Duodenal mucosa (tissue), 2 donors: ENCODE measurements around the gene ZFC3H1.

Source experiments
- H3K27ac ChIP-seq: one replicate; pipeline ENCODE4 v1.7.0; 2013; ENCODE audit warnings: low read depth, low read length
- H3K27me3 ChIP-seq, 2 donors: one replicate each; pipeline ENCODE4 v1.7.0; 2013; ENCODE audit warnings: low read length in 2 of 2, control low read depth in 1 of 2; ENCODE audit not compliant: insufficient read depth in 2 of 2, control insufficient read depth in 1 of 2
- H3K36me3 ChIP-seq, 2 donors: one replicate each; pipeline ENCODE4 v1.7.0; 2013; ENCODE audit warnings: low read length in 2 of 2, control low read depth in 1 of 2; ENCODE audit not compliant: insufficient read depth in 2 of 2, control insufficient read depth in 1 of 2
- H3K4me1 ChIP-seq, 2 donors: one replicate each; pipeline ENCODE4 v1.7.0; 2013; ENCODE audit warnings: low read length in 2 of 2, control low read depth in 1 of 2; ENCODE audit not compliant: insufficient read depth in 2 of 2, control insufficient read depth in 1 of 2
- H3K4me3 ChIP-seq, 2 donors: one replicate each; pipeline ENCODE4 v1.7.0; 2013; ENCODE audit warnings: low read length in 2 of 2, low read depth in 1 of 2
- H3K9ac ChIP-seq, 2 donors: one replicate each; pipeline ENCODE4 v1.7.0; 2013; ENCODE audit warnings: low read length in 2 of 2, low read depth in 1 of 2
- H3K9me3 ChIP-seq, 2 donors: one replicate each; pipeline ENCODE4 v1.7.0; 2013; ENCODE audit warnings: low read length in 2 of 2, control low read depth in 1 of 2; ENCODE audit not compliant: control insufficient read depth in 1 of 2

ZFC3H1 gene

GRCh38 chr12:71655495-71655894 is 8.2 kb downstream of the ZFC3H1 start:
- peaks cover 32 to 50% of the 10 kb centered on the region in 2 donors for H3K36me3 ChIP-seq
- peaks cover 0 to 5% of the 10 kb centered on the region in 2 donors for H3K9me3 ChIP-seq
- no peak overlapping the region for H3K9ac ChIP-seq
- no peak overlapping the region for H3K4me3 ChIP-seq
- H3K27ac ChIP-seq: no peak overlapping the region
- H3K4me1 ChIP-seq: peaks cover 6 to 7% of the 10 kb centered on the region in 2 donors
- H3K27me3 ChIP-seq: no peaks in the 10 kb centered on the region

DNA sequence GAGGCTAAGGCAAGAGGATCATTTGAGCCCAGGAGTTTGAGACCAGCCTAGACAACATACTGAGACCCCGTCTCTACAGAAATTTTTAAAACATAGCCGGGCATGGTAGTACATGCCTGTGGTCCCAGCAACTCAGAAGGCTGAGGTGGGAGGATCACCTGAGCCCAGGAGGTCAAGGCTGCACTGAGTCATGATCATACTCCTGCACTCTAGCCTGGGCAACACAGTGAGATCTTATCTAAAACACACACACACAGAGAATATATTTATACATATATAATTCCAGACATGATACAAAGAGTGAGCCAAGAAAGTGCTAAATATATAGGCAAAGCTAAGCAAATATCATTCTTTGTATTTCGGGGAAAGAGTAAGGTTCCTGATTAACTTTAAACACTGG is 9.4 kb downstream of the ZFC3H1 start:
- H3K27me3 ChIP-seq: no peaks in the 10 kb centered on the region
- peaks cover 0 to 5% of the 10 kb centered on the region in 2 donors for H3K9me3 ChIP-seq
- peaks cover 30 to 48% of the 10 kb centered on the region in 2 donors for H3K36me3 ChIP-seq
- H3K4me3 ChIP-seq: no peak overlapping the region
- H3K9ac ChIP-seq: no peak overlapping the region
- H3K27ac ChIP-seq: no peak overlapping the region
- peaks cover 0 to 6% of the 10 kb centered on the region in 2 donors for H3K4me1 ChIP-seq

DNA sequence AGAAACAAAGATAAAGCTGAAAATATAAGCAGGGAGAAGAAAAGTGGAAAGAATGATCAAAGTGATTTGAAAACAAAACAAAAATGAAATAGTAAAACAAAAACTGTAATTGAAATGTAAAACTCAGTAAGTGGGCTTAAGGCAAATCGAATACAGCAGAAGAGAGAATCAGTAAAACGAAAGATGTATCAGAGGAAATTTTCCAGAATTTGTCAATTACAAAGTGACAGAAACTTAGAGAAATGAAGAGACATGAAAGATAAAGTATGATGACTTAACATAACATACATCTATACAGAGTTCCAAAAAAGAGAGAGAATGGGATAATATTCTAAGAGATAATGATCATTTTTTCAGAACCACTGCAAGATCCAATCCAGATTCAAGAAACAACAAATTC is 10.5 kb downstream of the ZFC3H1 start:
- no peak overlapping the region for H3K4me3 ChIP-seq
- H3K27ac ChIP-seq: no peak overlapping the region
- H3K9me3 ChIP-seq: peaks cover 0 to 5% of the 10 kb centered on the region in 2 donors
- no peaks in the 10 kb centered on the region for H3K27me3 ChIP-seq
- H3K9ac ChIP-seq: no peak overlapping the region
- peaks cover 24 to 38% of the 10 kb centered on the region in 2 donors for H3K36me3 ChIP-seq
- peaks cover 0 to 6% of the 10 kb centered on the region in 2 donors for H3K4me1 ChIP-seq

DNA sequence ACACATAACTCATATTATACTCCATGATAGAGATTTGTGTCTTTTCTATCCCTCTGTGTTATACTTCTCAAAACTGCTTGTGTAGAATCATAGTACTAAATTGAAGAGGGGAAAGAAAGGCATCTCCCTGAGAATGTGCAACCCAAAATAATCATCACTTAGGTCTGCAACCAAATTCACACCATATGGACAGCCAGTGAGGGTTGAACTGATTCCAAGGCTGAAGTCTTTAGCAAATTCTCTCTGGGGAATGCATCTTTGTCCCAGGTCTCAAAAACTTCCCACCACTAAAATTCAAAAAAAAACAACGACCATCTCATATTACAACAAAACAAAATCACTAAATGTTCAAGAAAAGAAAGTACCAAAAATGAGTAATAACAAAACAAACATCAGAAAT is 11.0 kb downstream of the ZFC3H1 start:
- H3K36me3 ChIP-seq: peaks cover 24 to 41% of the 10 kb centered on the region in 2 donors

DNA sequence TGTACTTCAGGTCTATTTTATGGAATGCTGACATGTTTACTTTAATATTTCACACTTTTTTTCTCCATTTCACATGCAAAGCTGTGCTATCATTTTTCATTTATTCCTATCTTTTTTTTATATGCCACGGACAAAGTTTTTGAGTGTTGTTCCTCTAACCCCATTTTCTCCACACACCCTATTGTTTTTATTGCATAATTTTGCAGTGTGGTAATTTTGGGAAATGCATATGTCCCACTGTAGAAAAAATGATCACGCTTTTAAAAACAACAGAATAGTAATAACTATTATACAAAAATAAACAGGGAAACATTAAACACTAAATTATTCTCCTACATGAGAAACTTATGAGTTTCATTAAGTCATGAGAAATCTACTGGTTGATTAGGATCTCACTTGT is 14.2 kb downstream of the ZFC3H1 start:
- H3K36me3 ChIP-seq: peaks cover 29 to 45% of the 10 kb centered on the region in 2 donors

More for the DNA sequence above, 11.0 kb downstream of the ZFC3H1 start:
- Histone ChIP-seq H3K4me3 (no peak overlapping the region), H3K9me3 (peaks cover 0 to 5% of the 10 kb centered on the region in 2 donors), H3K9ac (no peak overlapping the region), H3K4me1 (peaks cover 0 to 6% of the 10 kb centered on the region in 2 donors), H3K27ac (no peak overlapping the region), H3K27me3 (no peaks in the 10 kb centered on the region)

DNA sequence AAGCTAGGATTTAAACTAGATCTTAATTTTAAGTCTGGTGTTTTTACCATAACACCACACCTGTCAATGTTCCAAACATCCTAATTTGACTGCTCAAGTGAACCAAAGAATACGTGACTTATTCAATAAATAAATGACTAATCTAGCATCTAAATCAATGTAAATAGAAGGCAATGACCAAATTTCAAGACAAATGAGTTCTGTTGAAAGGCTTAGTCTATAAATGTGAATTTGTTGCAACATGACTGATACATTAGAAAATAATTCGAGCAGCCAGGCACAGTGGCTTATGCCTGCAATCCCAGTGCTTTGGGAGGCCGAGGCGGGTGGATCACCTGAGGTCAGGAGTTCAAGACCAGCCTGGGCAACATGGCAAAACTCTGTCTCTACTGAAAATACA is 15.1 kb downstream of the ZFC3H1 start:
- no peak overlapping the region for H3K9ac ChIP-seq
- H3K4me3 ChIP-seq: no peak overlapping the region
- H3K9me3 ChIP-seq: peaks cover 0 to 4% of the 10 kb centered on the region in 2 donors
- no peaks in the 10 kb centered on the region for H3K27me3 ChIP-seq
- H3K36me3 ChIP-seq: peaks cover 28 to 45% of the 10 kb centered on the region in 2 donors
- H3K4me1 ChIP-seq: no peaks in the 10 kb centered on the region
- H3K27ac ChIP-seq: no peak overlapping the region

More for the DNA sequence above, 14.2 kb downstream of the ZFC3H1 start:
- peaks cover 0 to 5% of the 10 kb centered on the region in 2 donors for H3K9me3 ChIP-seq
- H3K27ac ChIP-seq: no peak overlapping the region
- no peaks in the 10 kb centered on the region for H3K4me1 ChIP-seq
- no peaks in the 10 kb centered on the region for H3K27me3 ChIP-seq
- no peak overlapping the region for H3K4me3 ChIP-seq
- no peak overlapping the region for H3K9ac ChIP-seq

DNA sequence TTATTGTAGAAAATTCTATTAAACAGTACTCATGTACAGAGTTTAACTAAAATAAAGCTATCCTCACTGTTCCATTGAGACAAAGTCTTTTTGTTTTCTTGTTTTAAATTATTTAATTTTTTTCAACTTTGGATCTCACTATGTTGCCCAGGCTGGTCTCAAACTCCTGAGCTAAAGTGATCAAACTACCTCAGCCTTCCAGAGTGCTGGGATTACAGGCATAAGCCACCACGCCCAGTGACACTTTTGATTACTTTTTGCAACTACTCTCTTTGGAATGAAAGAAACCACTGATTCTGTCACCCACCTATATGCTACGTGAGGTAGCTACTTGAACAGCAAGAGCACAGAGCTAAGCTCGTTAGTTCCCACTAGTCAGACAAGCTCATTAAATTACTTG is 17.1 kb downstream of the ZFC3H1 start:
- no peaks in the 10 kb centered on the region for H3K27me3 ChIP-seq
- no peaks in the 10 kb centered on the region for H3K4me1 ChIP-seq
- no peak overlapping the region for H3K27ac ChIP-seq
- no peak overlapping the region for H3K9ac ChIP-seq
- H3K9me3 ChIP-seq: no peaks in the 10 kb centered on the region
- peaks cover 22 to 52% of the 10 kb centered on the region in 2 donors for H3K36me3 ChIP-seq
- no peak overlapping the region for H3K4me3 ChIP-seq

GRCh38 chr12:71645268-71645667 is 18.4 kb downstream of the ZFC3H1 start:
- H3K9ac ChIP-seq: no peak overlapping the region
- H3K27me3 ChIP-seq: no peaks in the 10 kb centered on the region
- H3K9me3 ChIP-seq: no peaks in the 10 kb centered on the region
- no peak overlapping the region for H3K4me3 ChIP-seq
- H3K36me3 ChIP-seq: peaks cover 25 to 63% of the 10 kb centered on the region in 2 donors
- H3K4me1 ChIP-seq: no peaks in the 10 kb centered on the region
- no peak overlapping the region for H3K27ac ChIP-seq

- no peak overlapping the region for H3K4me3 ChIP-seq
- H3K36me3 ChIP-seq: peaks cover 30 to 73% of the 10 kb centered on the region in 2 donors
- H3K9me3 ChIP-seq: no peaks in the 10 kb centered on the region
- H3K27ac ChIP-seq: no peak overlapping the region
- no peaks in the 10 kb centered on the region for H3K27me3 ChIP-seq
- H3K9ac ChIP-seq: no peak overlapping the region
- no peaks in the 10 kb centered on the region for H3K4me1 ChIP-seq
Observed at GRCh38 chr12:71642264-71642663, 21.4 kb downstream of the ZFC3H1 start.

GRCh38 chr12:71641390-71641789 is 22.3 kb downstream of the ZFC3H1 start:
- no peaks in the 10 kb centered on the region for H3K9me3 ChIP-seq
- H3K4me3 ChIP-seq: no peak overlapping the region
- H3K27ac ChIP-seq: no peak overlapping the region
- no peaks in the 10 kb centered on the region for H3K4me1 ChIP-seq
- H3K36me3 ChIP-seq: peaks cover 29 to 72% of the 10 kb centered on the region in 2 donors
- no peak overlapping the region for H3K9ac ChIP-seq
- H3K27me3 ChIP-seq: no peaks in the 10 kb centered on the region

DNA sequence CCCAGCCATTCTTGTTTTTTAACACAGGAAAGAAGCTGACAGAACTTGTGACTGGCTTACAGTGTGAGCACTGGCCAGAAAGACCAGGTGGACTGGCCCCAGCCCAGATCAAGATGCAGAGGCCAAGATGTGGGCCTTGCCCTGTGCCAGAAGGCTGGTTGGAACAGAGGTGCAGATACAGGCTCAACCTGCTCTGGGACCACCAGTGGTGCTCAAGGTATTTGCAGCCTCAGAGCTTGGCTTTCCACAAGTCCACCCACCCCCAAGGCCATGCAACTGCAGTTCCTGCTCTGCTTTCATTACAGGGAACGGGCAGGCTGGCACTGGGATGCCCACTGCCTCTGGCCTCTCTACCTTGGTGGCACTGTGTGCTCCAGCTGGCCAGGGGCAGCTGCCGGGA is 23.3 kb downstream of the ZFC3H1 start:
- Histone ChIP-seq H3K9ac (no peak overlapping the region), H3K27ac (no peak overlapping the region), H3K36me3 (peaks cover 31 to 82% of the 10 kb centered on the region in 2 donors), H3K4me3 (no peak overlapping the region), H3K9me3 (no peaks in the 10 kb centered on the region), H3K4me1 (no peaks in the 10 kb centered on the region), H3K27me3 (no peaks in the 10 kb centered on the region)
